ENCODE data around the gene EXTL2.

- no peak for TF ChIP-seq EZH2 (IDR thresholded peaks at IDR 0.05; ENCODE audit: borderline replicate concordance, insufficient read depth, low read depth, low read length, poor library complexity, severe bottlenecking)
- TF ChIP-seq CTCF (IDR thresholded peaks at IDR 0.05) = peak; percentile 88
Observed at GRCh38 chr1:100868364-100868995, 26.2 kb downstream of the EXTL2 start.

Data from B cell (primary cell).